Activated CD8-positive, alpha-beta T cell treated with anti-CD3 and anti-CD28 coated beads, Interleukin-2, amount 10 ng/mL, durations not matched to agents 7 days and 5 days (primary cell): Measurements from ENCODE around the gene NFILZ. TPM values are rescaled to one million over a fixed set of nuclear protein-coding genes. Genes with fewer than 3 reads are reported as not detected.

Source experiments
- ATAC-seq: fragments of 150-1000 bp; cut with Tn5 transposase; one replicate; pipeline ENCODE4 v1.10.0; 2021; ENCODE audit warnings: moderate library complexity
- CTCF ChIA-PET: fragments of 350-600 bp; sonication (Branson Sonifier 250); formaldehyde crosslinking; loops from one replicate; lab custom pipeline; 2021; ENCODE audit warnings: antibody characterized with exemption; lab: Charles Lee
- POLR2A ChIA-PET: fragments of 350-600 bp; sonication (Branson Sonifier 250); formaldehyde crosslinking; loops from one replicate; lab custom pipeline; 2021; ENCODE audit warnings: antibody characterized with exemption; lab: Charles Lee
- DNase-seq: peaks from one replicate; pipeline ENCODE4 v3.0.0-alpha.2; 2020
- H3K27ac Mint-ChIP-seq: one replicate; pipeline ENCODE4 v1.8.0; 2021; ENCODE audit warnings: mild to moderate bottlenecking, mixed read lengths
- H3K27me3 Mint-ChIP-seq: one replicate; pipeline ENCODE4 v1.8.0; 2021; ENCODE audit warnings: low read depth, mixed read lengths
- H3K36me3 Mint-ChIP-seq: one replicate; pipeline ENCODE4 v1.8.0; 2021; ENCODE audit warnings: low read depth, mixed read lengths
- H3K4me1 Mint-ChIP-seq: one replicate; pipeline ENCODE4 v1.8.0; 2021; ENCODE audit warnings: low read depth, mixed read lengths
- H3K4me3 Mint-ChIP-seq: one replicate; pipeline ENCODE4 v1.8.0; 2021; ENCODE audit warnings: mild to moderate bottlenecking, mixed read lengths
- H3K9me3 Mint-ChIP-seq: one replicate; pipeline ENCODE4 v1.8.0; 2022; ENCODE audit warnings: mixed read lengths; ENCODE audit not compliant: insufficient read depth
- total RNA-seq, 2 experiments: library from RNA; stranded (reverse); gene quantifications; one replicate each; pipeline ENCODE4 v1.2.3, GENCODE V29; 2021

Gene NFILZ, protein sequence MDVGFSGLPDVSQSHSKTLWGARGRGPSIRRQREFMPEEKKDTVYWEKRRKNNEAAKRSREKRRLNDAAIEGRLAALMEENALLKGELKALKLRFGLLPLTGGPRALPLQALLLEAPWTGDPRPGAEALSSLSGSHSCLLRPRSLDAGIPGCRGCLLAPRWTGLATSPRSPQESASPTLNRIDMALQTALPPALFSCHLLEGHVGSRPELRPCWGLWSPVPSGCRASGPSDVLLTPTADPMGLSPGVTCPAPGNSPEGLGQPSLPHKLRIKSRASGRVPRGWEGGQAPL
- not detected for total RNA-seq

GRCh38 chr19:8629996-8630683 is at the start of gene NFILZ:
Gene NFILZ, plus strand, starts transcription at chr19:8630633. Its CDS starts 46,133 bp downstream, at chr19:8676766.
- no peak for DNase-seq
- ATAC-seq, result no peak
- H3K4me1 Mint-ChIP-seq, result peaks cover 2% of the 10 kb centered on the region
- H3K27me3 Mint-ChIP-seq, result no peaks in the 10 kb centered on the region
- H3K9me3 Mint-ChIP-seq, result no peaks in the 10 kb centered on the region
- H3K36me3 Mint-ChIP-seq, result no peaks in the 10 kb centered on the region
- ChIA-PET POLR2A (no interaction called here), CTCF (interaction anchor here (1.1 kb wide), 1 partner anchor 12 kb away, joined by 4 read pairs; no protein-coding TSS in a partner anchor)
- no peak within 1 kb of the TSS for H3K27ac Mint-ChIP-seq
- no peak within 1 kb of the TSS for H3K4me3 Mint-ChIP-seq

- H3K4me1 Mint-ChIP-seq, result peaks cover 24% of the 10 kb centered on the region
- CTCF ChIA-PET, result interaction anchor here (0.5 to 7.2 kb wide), 32 partner anchors 10 to 500 kb away, joined by 3 to 158 read pairs (median 4); partner anchors contain the start of genes HNRNPM, MARCHF2 and ZNF414
- H3K27ac Mint-ChIP-seq, result no peak overlapping the region
- POLR2A ChIA-PET, result interaction anchor here (0.9 to 6.8 kb wide), 4 partner anchors 12 to 136 kb away, joined by 3 to 45 read pairs (median 4); partner anchors contain the start of gene ZNF414
- ATAC-seq, result peak; percentile 52
- H3K4me3 Mint-ChIP-seq, result no peak overlapping the region
- no peaks in the 10 kb centered on the region for H3K9me3 Mint-ChIP-seq
- H3K36me3 Mint-ChIP-seq, result peaks cover 11% of the 10 kb centered on the region
- peak; percentile 91 for DNase-seq
- peaks cover 4% of the 10 kb centered on the region for H3K27me3 Mint-ChIP-seq
These were observed 49.6 kb upstream of the NFILZ start for GRCh38 chr19:8580710-8581281.

GRCh38 chr19:8584965-8585893 is 45.2 kb upstream of the NFILZ start:
- Mint-ChIP-seq H3K27me3 (no peaks in the 10 kb centered on the region), H3K4me3 (no peak overlapping the region), H3K36me3 (no peaks in the 10 kb centered on the region), H3K27ac (no peak overlapping the region), H3K4me1 (peaks cover 5% of the 10 kb centered on the region), H3K9me3 (no peaks in the 10 kb centered on the region)
- DNase-seq, result no peak
- ChIA-PET POLR2A (no interaction called here), CTCF (interaction anchor here (0.6 to 0.9 kb wide), 2 partner anchors 9 to 98 kb away, joined by 3 read pairs; no protein-coding TSS in a partner anchor)
- no peak for ATAC-seq

DNA sequence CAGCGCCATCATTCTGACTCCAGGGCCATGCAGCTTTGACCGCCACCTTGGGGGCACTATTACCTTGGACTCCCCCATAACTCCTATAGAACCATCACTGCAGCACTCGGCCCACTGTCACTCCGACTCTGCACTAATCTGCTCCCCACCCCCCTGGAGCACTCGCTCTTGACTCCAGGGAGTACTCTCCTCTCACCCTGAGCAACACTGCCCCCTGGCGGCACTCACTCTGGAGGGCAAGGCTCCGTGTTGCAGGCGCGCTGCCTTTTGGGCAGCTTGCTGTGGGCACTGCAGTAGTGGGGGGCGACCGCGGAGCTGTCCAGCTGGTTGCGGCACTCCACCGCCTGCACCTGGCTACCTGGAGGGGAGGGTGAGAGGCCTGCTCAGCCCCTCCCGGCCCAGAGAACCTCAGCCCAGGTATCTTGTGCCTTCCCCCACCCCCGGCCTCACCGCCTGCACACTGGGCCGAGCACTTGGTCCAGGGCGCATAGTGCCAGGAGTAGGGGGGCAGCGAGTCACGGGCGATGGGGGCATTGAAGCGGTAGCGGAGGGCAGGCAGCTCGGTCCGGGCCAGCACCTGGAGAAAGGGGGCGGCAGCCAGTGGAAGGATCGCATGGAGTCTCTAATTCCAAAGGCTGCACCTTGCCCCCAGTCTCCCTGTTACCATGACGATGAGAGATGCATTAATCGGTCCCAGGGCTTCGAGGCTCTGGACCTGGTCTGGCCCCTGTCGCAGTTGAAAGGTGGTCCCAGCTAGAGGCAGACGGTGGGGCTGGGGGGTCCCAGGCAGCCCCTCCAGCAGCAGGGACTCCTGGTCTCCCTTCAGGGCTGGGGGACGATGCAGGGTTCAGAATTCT is 44.3 kb upstream of the NFILZ start:
- ATAC-seq (peak; percentile 43), DNase-seq (peak; percentile 67)
- ChIA-PET CTCF (interaction anchor here (0.6 to 0.9 kb wide), 3 partner anchors 9 to 245 kb away, joined by 3 read pairs; no protein-coding TSS in a partner anchor), POLR2A (no interaction called here)
- Mint-ChIP-seq H3K27me3 (peaks cover 5% of the 10 kb centered on the region), H3K4me3 (no peak overlapping the region), H3K9me3 (no peaks in the 10 kb centered on the region), H3K36me3 (no peaks in the 10 kb centered on the region), H3K27ac (no peak overlapping the region), H3K4me1 (peaks cover 2% of the 10 kb centered on the region)

GRCh38 chr19:8589177-8589714 is 41.2 kb upstream of the NFILZ start:
- Mint-ChIP-seq H3K4me1 (peaks cover 10% of the 10 kb centered on the region), H3K27me3 (peaks cover 12% of the 10 kb centered on the region), H3K4me3 (no peak overlapping the region), H3K27ac (no peak overlapping the region), H3K36me3 (peaks cover 12% of the 10 kb centered on the region), H3K9me3 (peaks cover 9% of the 10 kb centered on the region)
- ATAC-seq (no peak), DNase-seq (no peak)
- POLR2A ChIA-PET, result no interaction called here
- CTCF ChIA-PET, result interaction anchor here (2.8 kb wide), 1 partner anchor 11 kb away, joined by 18 read pairs; the partner anchor contains the start of gene MYO1F

GRCh38 chr19:8592231-8593009 is 38.0 kb upstream of the NFILZ start:
- H3K27me3 Mint-ChIP-seq, result peaks cover 12% of the 10 kb centered on the region
- H3K4me1 Mint-ChIP-seq, result peaks cover 10% of the 10 kb centered on the region
- peaks cover 13% of the 10 kb centered on the region for H3K9me3 Mint-ChIP-seq
- peak overlapping the region; percentile 53 for H3K4me3 Mint-ChIP-seq
- DNase-seq (peak; percentile 83), ATAC-seq (peak; percentile 88)
- POLR2A ChIA-PET, result no interaction called here
- no peak overlapping the region for H3K27ac Mint-ChIP-seq
- CTCF ChIA-PET, result interaction anchor here (0.8 to 3.0 kb wide), 6 partner anchors 11 to 179 kb away, joined by 3 to 15 read pairs (median 9); partner anchors contain the start of genes MARCHF2 and MYO1F
- peaks cover 12% of the 10 kb centered on the region for H3K36me3 Mint-ChIP-seq

DNA sequence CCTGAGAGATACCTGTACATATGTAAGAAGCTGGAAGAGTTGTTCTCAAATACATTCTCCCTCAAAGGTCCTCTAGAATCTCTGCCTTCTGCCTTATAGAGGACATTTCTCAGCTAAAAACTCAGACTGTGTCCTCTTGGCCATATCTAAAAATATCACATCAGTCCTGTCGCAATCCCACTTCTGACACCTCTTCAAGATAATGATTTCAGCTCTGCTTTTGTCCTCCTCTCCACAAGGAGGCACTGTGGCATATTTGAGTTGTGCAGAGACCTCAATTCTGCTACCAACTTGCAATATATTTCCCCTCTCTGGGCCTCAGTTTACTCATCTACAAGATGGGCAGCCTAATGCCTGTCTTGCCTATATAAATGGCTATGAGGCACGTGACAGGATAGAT is 36.5 kb upstream of the NFILZ start:
- CTCF ChIA-PET, result interaction anchor here (0.9 to 3.0 kb wide), 7 partner anchors 9 to 181 kb away, joined by 3 to 15 read pairs (median 8); partner anchors contain the start of gene MARCHF2
- ATAC-seq (no peak), DNase-seq (no peak)
- H3K36me3 Mint-ChIP-seq, result peaks cover 12% of the 10 kb centered on the region
- peaks cover 13% of the 10 kb centered on the region for H3K9me3 Mint-ChIP-seq
- H3K27ac Mint-ChIP-seq, result no peak overlapping the region
- peaks cover 10% of the 10 kb centered on the region for H3K4me1 Mint-ChIP-seq
- H3K27me3 Mint-ChIP-seq, result peaks cover 12% of the 10 kb centered on the region
- H3K4me3 Mint-ChIP-seq, result no peak overlapping the region
- POLR2A ChIA-PET, result interaction anchor here (0.7 kb wide), 1 partner anchor 734 kb away, joined by 4 read pairs; no protein-coding TSS in a partner anchor

- DNase-seq, result no peak
- ChIA-PET POLR2A (no interaction called here), CTCF (interaction anchor here (1.1 to 1.2 kb wide), 2 partner anchors 15 to 108 kb away, joined by 3 read pairs; no protein-coding TSS in a partner anchor)
- H3K9me3 Mint-ChIP-seq, result peaks cover 13% of the 10 kb centered on the region
- no peak overlapping the region for H3K4me3 Mint-ChIP-seq
- peaks cover 12% of the 10 kb centered on the region for H3K36me3 Mint-ChIP-seq
- peaks cover 10% of the 10 kb centered on the region for H3K4me1 Mint-ChIP-seq
- no peak for ATAC-seq
- H3K27me3 Mint-ChIP-seq, result peaks cover 11% of the 10 kb centered on the region
- H3K27ac Mint-ChIP-seq, result no peak overlapping the region
These were observed 34.8 kb upstream of the NFILZ start for GRCh38 chr19:8595651-8596050.

DNA sequence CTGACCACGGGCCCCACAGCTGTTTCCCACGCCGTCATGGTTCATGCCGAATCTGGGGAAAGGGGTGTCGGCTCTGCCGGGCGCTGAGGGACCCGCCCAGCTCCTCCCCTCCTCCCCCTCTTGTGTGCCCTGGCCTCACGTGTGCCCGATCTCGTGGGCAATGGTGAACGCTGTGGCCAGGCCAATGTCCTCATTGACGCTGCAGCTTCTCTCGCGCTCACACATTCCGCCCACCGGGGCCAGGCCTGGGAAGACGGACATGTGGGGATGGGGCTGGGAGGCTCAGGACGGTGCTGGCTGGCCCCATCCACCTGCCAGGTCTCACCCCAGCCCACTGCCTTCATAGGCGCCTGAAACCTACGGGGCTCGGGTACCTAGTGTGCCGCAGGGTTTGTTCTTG is 34.3 kb upstream of the NFILZ start:
- POLR2A ChIA-PET, result interaction anchor here (0.5 kb wide), 1 partner anchor 211 kb away, joined by 4 read pairs; no protein-coding TSS in a partner anchor
- H3K4me1 Mint-ChIP-seq, result peaks cover 10% of the 10 kb centered on the region
- DNase-seq (no peak), ATAC-seq (no peak)
- H3K27me3 Mint-ChIP-seq, result peaks cover 6% of the 10 kb centered on the region
- peaks cover 12% of the 10 kb centered on the region for H3K36me3 Mint-ChIP-seq
- H3K4me3 Mint-ChIP-seq, result no peak overlapping the region
- peaks cover 13% of the 10 kb centered on the region for H3K9me3 Mint-ChIP-seq
- CTCF ChIA-PET, result interaction anchor here (1.2 kb wide), 1 partner anchor 15 kb away, joined by 3 read pairs; no protein-coding TSS in a partner anchor
- H3K27ac Mint-ChIP-seq, result no peak overlapping the region
